ENCODE measurements around the gene AUTS2.

AUTS2 gene

GRCh38 chr7:70836946-70837345 is 1238.7 kb downstream of the AUTS2 start:
- DNase-seq = no peak

GRCh38 chr7:70837589-70837988 is 1239.3 kb downstream of the AUTS2 start:
- DNase-seq = no peak

- DNase-seq = no peak
Observed at GRCh38 chr7:70838292-70838907, 1240.1 kb downstream of the AUTS2 start.
